Measurements from ENCODE around the gene PDZD2. TPM values are rescaled to one million over a fixed set of nuclear protein-coding genes. Genes with fewer than 3 reads are reported as not detected.

Gene PDZD2
- total RNA-seq = 4.7 and 5.9 TPM in 2 replicates

DNA sequence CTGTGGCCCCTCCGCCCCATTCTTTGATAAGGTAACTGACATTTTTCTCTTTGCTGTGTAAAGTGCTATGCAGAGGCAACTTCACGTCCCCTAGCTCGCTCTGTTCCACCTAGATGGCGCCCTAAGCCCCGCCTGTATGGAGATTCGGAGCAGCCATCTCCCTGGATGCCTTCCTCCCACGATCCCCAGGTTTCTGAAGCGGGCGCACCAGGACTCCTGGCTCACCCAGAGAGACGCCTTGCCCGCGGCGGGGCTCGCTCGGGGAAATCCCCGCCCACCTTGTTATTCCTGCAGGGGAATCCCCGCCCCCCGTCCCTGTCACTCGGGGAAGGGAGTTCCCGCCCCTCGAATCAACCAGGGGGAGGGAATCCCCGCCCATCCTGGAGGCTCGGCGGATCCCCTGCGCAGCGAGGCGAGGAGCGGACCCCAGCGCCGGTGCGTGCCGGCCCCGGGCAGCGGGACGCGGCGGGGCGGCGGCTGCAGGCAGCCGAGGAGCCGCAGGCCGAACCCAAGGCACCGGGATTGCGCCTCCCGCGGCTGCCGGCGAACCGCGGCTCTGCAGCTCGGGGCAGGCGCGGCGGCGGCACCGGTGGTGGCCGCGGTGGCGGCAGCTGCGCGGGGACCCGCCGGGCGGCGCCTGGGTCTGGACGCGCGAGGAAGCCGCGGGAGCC, at the start of gene PDZD2:
Gene PDZD2, plus strand, starts transcription at position 384 of the 671 bp plus-strand sequence.

Other genes with a start within 250 kb of the PDZD2 start
- gene DROSHA, start 107.0 kb upstream of the PDZD2 start, total RNA-seq = 28.2 and 32.5 TPM in 2 replicates
- 12.1 and 17.8 TPM in 2 replicates for gene C5orf22, start 106.8 kb upstream of the PDZD2 start, total RNA-seq

Data from airway epithelial cell (primary cell).